ENCODE data around the gene TMEM9B. TPM values are rescaled to one million over a fixed set of nuclear protein-coding genes. Genes with fewer than 3 reads are reported as not detected.

Gene TMEM9B
- total RNA-seq, 4 donors from 2014 or later: 29.4 to 45.3 (median 40.1) TPM

DNA sequence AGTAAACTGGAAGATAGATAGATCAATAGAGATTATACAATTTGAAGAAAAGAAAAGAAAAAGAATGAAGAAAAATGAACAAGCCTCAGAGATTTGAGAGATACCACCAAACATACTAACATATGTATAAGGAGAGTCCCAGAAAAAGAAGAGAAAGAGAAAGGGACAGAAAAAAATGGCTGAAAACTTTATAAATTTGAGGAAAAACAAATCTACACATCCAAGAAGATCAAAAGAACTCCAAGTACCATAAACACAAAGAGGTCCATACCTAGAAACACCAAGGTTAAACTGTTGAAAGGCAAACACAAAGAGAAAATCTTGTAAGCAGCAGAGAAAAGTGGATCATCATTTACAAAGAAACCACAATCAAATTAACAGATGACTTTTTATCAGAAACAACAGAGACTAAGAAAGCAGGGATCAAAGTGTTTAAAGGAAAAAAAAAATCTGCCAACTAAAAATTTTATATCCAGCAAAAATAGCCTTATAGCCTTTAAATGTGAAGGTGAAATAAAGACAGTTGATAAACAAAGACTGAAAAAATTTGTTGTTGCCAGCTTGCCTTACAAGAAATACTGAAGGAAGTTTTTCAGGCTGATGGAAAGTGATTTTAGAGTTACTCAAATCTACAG lies 65.0 kb downstream of the TMEM9B start:
- intact Hi-C loops (cut with DNase I; ENCODE audit: low total_unique reads) (no loop called here), in situ Hi-C loops (cut with MboI; ENCODE audit: low sequenced_read_pairs in 4 of 4) (no loop called here)
- H3K4me3 ChIP-seq: no peak overlapping the region
- no peaks in the 10 kb centered on the region for H3K4me1 ChIP-seq
- no peak for TF ChIP-seq POLR2A (IDR thresholded peaks at IDR 0.05)
- TF ChIP-seq, protein P1, sequence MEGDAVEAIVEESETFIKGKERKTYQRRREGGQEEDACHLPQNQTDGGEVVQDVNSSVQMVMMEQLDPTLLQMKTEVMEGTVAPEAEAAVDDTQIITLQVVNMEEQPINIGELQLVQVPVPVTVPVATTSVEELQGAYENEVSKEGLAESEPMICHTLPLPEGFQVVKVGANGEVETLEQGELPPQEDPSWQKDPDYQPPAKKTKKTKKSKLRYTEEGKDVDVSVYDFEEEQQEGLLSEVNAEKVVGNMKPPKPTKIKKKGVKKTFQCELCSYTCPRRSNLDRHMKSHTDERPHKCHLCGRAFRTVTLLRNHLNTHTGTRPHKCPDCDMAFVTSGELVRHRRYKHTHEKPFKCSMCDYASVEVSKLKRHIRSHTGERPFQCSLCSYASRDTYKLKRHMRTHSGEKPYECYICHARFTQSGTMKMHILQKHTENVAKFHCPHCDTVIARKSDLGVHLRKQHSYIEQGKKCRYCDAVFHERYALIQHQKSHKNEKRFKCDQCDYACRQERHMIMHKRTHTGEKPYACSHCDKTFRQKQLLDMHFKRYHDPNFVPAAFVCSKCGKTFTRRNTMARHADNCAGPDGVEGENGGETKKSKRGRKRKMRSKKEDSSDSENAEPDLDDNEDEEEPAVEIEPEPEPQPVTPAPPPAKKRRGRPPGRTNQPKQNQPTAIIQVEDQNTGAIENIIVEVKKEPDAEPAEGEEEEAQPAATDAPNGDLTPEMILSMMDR (IDR thresholded peaks at IDR 0.05 in 4 of 5, conservative IDR thresholded peaks at IDR 0.05 in 1 of 5): no peak
- no peaks in the 10 kb centered on the region for H3K36me3 ChIP-seq
- peaks cover 0 to 6% (median 3%) of the 10 kb centered on the region in 3 donors for H3K9me3 ChIP-seq
- H3K27ac ChIP-seq: no peak overlapping the region
- ATAC-seq: no peak
- no peaks in the 10 kb centered on the region for H3K27me3 ChIP-seq
- no peak for DNase-seq

Other genes with a start within 250 kb of the TMEM9B start
- 10 to 100 TPM; 13.8 to 33.5 (median 25.0) TPM for gene AKIP1, start 53.3 kb downstream of the TMEM9B start, total RNA-seq
- gene C11orf16, start 31.5 kb downstream of the TMEM9B start, total RNA-seq: not detected
- not detected for gene ASCL3, start 21.4 kb downstream of the TMEM9B start, total RNA-seq
- 1 to 10 TPM in 2 of 4 donors, under 1 TPM in 1, not detected in 1; 0.10 to 3.4 (median 1.1) TPM for gene NRIP3, start 39.6 kb upstream of the TMEM9B start, total RNA-seq
- gene SCUBE2, start 127.2 kb upstream of the TMEM9B start, total RNA-seq: 1 to 10 TPM in 3 of 4 donors, under 1 TPM in 1; 0.24 to 3.6 (median 2.3) TPM

All from gastrocnemius medialis (tissue), 4 donors.